AG20443 (cell line): ENCODE results near the gene CIP2A.

ENCODE experiments used
- DNase-seq: peaks from one replicate; pipeline ENCODE4 v3.0.0; 2012; ENCODE audit warnings: low spot score, mixed read lengths

The CIP2A gene

DNA sequence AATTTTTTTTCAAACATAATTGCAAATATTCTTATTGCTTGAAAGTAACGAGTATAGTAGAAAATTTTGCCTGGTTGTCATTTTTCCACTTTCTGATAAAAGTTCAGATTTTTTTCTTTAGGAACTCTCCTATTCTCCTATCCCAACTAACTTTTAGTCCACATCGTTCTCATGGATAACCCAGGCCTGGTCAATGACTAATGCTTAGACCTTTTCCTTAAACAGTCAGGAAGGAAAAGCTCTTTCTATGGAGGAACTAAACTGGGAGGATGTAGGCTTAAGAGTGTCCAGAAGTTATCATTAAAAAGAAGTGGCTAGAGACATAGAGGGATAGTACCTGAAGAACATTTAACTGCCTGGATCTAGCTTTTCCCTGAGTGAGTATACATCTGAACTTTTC lies 26.7 kb downstream of the CIP2A start:
- no peak for DNase-seq

- no peak for DNase-seq
Measured at GRCh38 chr3:108555966-108556581, 33.2 kb downstream of the CIP2A start.

DNA sequence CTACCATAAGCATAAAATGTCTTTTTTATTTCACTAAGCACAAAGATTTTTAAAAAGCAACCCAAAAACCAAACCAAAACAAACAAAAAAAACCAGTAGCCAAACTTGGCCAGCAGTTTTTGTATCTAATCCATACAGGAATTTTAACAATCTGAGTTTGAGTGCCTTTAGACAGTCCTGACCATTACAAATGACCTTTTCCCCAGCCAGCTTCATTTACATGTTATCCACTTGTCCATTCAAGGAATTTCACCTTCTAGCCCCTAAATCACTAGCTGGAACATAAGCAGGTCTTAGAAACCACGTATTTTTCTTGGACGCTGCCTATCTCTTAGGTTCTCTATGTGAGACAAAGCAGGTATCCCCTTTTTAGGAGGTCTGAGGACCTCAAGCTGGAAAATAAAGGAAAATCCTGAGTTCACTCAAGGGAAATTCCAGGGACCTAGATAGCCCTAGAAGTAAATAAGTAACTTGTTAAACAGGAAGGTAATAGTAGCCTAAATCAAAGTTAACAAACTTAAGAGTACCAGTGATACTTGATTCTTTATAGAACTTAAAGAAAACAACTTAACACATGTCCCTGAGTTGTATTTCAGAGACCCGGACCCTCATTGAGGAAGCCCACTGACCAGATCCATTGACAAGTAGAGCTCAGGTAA lies 34.2 kb downstream of the CIP2A start:
- no peak for DNase-seq

- no peak for DNase-seq
Measured at GRCh38 chr3:108554229-108554628, 35.0 kb downstream of the CIP2A start.

GRCh38 chr3:108552267-108553159 lies 36.7 kb downstream of the CIP2A start:
- DNase-seq: peak; percentile 14

GRCh38 chr3:108548886-108549285 lies 40.4 kb downstream of the CIP2A start:
- no peak for DNase-seq

DNA sequence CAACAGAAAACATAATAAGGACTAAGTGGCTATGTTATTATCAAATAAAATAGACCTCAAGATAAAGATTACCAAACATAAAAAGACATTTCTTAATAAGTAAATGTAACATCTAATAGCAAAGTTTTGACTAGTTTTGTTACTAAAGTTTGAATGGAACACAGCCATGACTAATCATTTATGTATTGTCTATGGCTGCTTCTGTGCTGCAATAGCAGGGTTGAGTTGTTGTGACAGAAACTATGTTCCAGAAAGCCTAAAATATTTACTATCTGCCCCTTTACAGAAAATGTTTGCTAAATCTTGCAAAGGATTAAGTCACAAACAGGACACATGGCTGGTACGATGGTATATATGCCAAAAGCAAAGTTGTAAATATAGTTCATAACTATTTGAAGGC lies 40.9 kb downstream of the CIP2A start:
- DNase-seq: no peak

GRCh38 chr3:108546692-108547091 lies 42.5 kb downstream of the CIP2A start:
- no peak for DNase-seq

DNA sequence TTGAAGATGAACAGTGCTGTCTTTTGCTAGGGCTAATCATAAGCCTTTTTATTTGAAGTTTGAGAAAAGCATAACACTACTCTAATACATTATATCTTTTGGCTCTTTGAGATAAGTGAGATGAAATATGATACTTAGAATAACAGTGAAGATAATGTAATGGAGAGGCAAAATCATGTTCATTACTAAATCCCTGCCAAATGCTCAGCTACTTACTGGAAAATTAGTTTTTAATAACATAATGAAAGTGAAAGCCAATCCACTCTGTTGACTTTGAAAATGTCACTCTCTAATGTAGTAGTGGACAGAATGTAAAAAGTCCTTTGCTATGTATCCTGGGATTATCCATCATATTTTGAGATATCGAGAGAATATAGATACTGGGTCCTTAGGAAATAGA lies 43.0 kb downstream of the CIP2A start:
- DNase-seq: no peak

GRCh38 chr3:108538083-108538482 lies 51.2 kb downstream of the CIP2A start:
- no peak for DNase-seq

DNA sequence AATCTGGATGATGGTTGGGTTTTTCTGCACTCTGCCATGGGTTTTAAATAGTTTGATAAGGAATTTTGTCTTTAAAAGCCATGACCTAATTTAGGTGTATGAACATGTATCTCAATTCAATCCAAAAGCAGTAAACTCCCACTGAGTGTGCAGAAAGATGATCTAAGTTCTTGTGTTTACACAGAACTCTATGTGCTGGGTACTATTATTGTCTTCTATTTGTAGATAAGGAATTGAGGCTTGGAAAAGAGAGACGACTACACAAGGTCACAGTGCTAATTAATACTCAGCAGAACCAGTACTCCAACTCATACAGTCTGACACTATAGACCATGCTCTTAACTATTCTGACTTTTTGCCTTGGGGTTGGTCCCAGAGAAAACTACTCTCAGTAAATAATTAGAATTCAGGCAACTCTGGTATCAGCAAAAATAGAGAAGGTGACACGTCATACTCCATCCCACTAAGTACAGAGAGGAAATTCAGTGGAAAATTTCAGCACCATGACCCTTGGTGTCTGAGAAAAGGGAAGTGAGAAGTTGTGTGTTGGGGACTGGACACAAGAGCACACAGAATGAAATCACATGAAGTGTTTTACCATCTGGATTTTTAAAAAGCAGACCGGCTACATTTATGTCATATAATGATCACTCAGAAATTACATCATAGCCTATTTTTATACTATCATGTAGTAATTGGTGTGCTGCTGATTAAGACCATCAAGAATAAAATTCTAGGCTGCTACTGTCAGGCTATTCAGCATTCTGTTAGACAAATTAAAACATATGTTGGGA lies 60.6 kb downstream of the CIP2A start:
- no peak for DNase-seq

GRCh38 chr3:108527817-108528216 lies 61.4 kb downstream of the CIP2A start:
- no peak for DNase-seq

- no peak for DNase-seq
Measured at GRCh38 chr3:108527109-108527508, 62.1 kb downstream of the CIP2A start.

GRCh38 chr3:108525971-108526370 lies 63.3 kb downstream of the CIP2A start:
- no peak for DNase-seq

DNA sequence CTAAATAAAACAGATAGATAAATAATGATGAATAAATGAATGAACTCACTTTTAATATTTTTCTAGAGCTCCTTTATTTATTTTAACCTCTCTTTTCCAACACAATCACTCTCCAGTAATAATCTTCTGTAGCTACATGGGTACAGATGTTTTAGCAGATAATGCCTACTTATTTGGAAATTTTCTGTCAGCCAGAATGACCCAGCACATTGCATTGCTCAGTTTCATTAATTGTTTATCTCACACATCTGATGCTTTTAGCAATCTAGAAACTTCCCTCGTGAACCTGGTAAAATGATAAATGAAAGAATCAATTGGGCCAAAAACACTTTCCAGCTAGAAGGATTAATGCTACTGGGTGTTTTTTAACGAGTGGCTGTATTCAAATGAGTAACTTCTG lies 64.0 kb downstream of the CIP2A start:
- DNase-seq: no peak

- no peak for DNase-seq
Measured at GRCh38 chr3:108524537-108524936, 64.7 kb downstream of the CIP2A start.

GRCh38 chr3:108518895-108519294 lies 70.3 kb downstream of the CIP2A start:
- DNase-seq: no peak

GRCh38 chr3:108516881-108517280 lies 72.4 kb downstream of the CIP2A start:
- no peak for DNase-seq

DNA sequence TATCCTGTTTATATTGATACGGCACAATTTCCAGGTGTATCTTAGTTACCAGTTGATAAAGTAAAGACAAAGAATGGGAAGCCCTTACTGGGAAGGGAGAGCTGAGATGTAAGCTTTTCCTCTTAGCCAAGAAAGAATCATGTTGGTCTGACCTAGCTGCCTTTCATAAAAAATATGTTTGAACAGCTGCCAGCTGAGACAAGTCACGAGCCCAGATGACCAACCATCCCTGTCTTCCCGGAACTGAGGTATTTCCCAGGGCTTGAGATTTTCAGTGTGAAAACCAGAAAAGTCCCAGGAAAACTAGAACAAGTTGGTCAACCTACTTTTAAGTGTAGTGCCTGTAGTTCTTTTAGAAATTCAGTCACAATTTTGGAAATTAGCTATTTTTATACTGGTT lies 75.3 kb downstream of the CIP2A start:
- DNase-seq: peak; percentile 16

GRCh38 chr3:108512671-108513070 lies 76.6 kb downstream of the CIP2A start:
- DNase-seq: no peak

- no peak for DNase-seq
Measured at GRCh38 chr3:108511490-108511889, 77.7 kb downstream of the CIP2A start.

- DNase-seq: no peak
Measured at GRCh38 chr3:108511055-108511454, 78.2 kb downstream of the CIP2A start.
